Stimulated activated CD8-positive, alpha-beta memory T cell treated with anti-CD3 and anti-CD28 coated beads, Interleukin-15, amount 100 ng/mL, for 24 hours (primary cell): Measurements from ENCODE around the gene GIGYF1.
"Not testable (repeated sequence)": the region's sequence is repeated elsewhere in the genome, so short reads cannot be mapped to it uniquely, and the experiment has no call there.

ENCODE experiments used
- DNase-seq: peaks from one replicate; pipeline ENCODE4 v3.0.0-alpha.2; 2020; ENCODE audit warnings: low read depth

The GIGYF1 gene

GRCh38 chr7:100694098-100694745, at the start of gene GIGYF1:
Gene GIGYF1, minus strand, starts transcription at chr7:100694250. Its CDS starts 6,012 bp downstream, at chr7:100688238.
- peak; percentile 47 for DNase-seq

- DNase-seq = no peak
Measured at GRCh38 chr7:100739934-100740333, 45.9 kb upstream of the GIGYF1 start.

GRCh38 chr7:100736671-100737070, 42.6 kb upstream of the GIGYF1 start:
- no peak for DNase-seq

- DNase-seq = no peak
Measured at GRCh38 chr7:100735730-100736129, 41.7 kb upstream of the GIGYF1 start.

GRCh38 chr7:100731937-100732636, 38.0 kb upstream of the GIGYF1 start:
- DNase-seq = no peak

GRCh38 chr7:100730136-100730800, 36.2 kb upstream of the GIGYF1 start:
- no peak for DNase-seq

- DNase-seq = no peak
Measured at GRCh38 chr7:100728196-100728595, 34.1 kb upstream of the GIGYF1 start.

GRCh38 chr7:100726996-100727761, 33.1 kb upstream of the GIGYF1 start:
- DNase-seq = no peak

GRCh38 chr7:100724364-100724763, 30.3 kb upstream of the GIGYF1 start:
- DNase-seq = not testable (repeated sequence)

GRCh38 chr7:100723732-100724275, 29.8 kb upstream of the GIGYF1 start:
- DNase-seq = no peak

GRCh38 chr7:100722480-100723212, 28.6 kb upstream of the GIGYF1 start:
- DNase-seq = no peak

- DNase-seq = no peak
Measured at GRCh38 chr7:100721505-100721812, 27.4 kb upstream of the GIGYF1 start.

GRCh38 chr7:100720671-100721504, 26.8 kb upstream of the GIGYF1 start:
- no peak for DNase-seq

GRCh38 chr7:100720279-100720670, 26.2 kb upstream of the GIGYF1 start, which contains the start of gene EPO:
Gene EPO, plus strand, starts transcription at chr7:100720468. Its CDS starts 513 bp downstream, at chr7:100720981.
- no peak for DNase-seq

GRCh38 chr7:100719523-100720278, 25.7 kb upstream of the GIGYF1 start:
- DNase-seq = no peak

- DNase-seq = not testable (repeated sequence)
Measured at GRCh38 chr7:100717073-100717472, 23.0 kb upstream of the GIGYF1 start.

- no peak for DNase-seq
Measured at GRCh38 chr7:100714725-100715124, 20.7 kb upstream of the GIGYF1 start.

- no peak for DNase-seq
Measured at GRCh38 chr7:100711369-100711768, 17.3 kb upstream of the GIGYF1 start.

GRCh38 chr7:100710452-100710851, 16.4 kb upstream of the GIGYF1 start:
- DNase-seq = no peak

GRCh38 chr7:100708395-100708794, 14.3 kb upstream of the GIGYF1 start:
- no peak for DNase-seq
